ENCODE data around the gene PNPLA5. TPM values are rescaled to one million over a fixed set of nuclear protein-coding genes. Genes with fewer than 3 reads are reported as not detected.
A peak's percentile ranks its signal among the peaks of the same experiment; 100 is the strongest.

The PNPLA5 gene
- total RNA-seq, 2 donors from 2014 or later: 0.68 to 0.73 TPM

DNA sequence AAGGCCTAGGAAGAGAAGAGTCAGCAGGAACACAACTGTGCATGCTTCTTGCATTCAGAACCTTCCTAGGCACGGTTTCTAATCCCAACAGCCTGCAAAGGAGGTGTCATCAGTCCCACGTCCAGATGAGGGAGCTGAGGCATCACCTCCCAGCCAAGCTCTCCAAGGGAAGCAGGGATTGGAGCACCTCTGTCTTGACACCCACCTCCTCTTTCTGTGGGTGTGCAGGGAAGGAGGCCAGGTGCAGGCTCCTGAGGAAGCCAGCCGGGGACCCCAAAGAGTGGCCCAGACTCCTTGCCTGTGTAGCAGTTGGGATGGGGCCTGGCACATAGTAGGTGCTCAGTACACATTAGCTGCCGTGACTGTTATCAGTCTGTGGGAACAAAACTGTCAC lies 2.0 kb downstream of the PNPLA5 start:
- peaks cover 36% of the 10 kb centered on the region for H3K27me3 Mint-ChIP-seq (ENCODE audit: insufficient read depth)
- no peak overlapping the region for H3K27ac ChIP-seq (ENCODE audit: low read depth, low read length)
- DNase-seq: peak; percentile 67
- no peak overlapping the region for H3K27ac Mint-ChIP-seq
- no peaks in the 10 kb centered on the region for H3K4me1 ChIP-seq (ENCODE audit: control insufficient read depth, insufficient read depth, low read length)
- no peak overlapping the region for H3K4me3 ChIP-seq (ENCODE audit: low read length)
- no peak overlapping the region for H3K9ac ChIP-seq (ENCODE audit: extremely low read depth, low read length, poor library complexity, severe bottlenecking)
- no peak overlapping the region for H3K4me3 Mint-ChIP-seq
- no peaks in the 10 kb centered on the region for H3K4me1 Mint-ChIP-seq
- no peaks in the 10 kb centered on the region for H3K9me3 Mint-ChIP-seq
- TF ChIP-seq, protein P1, sequence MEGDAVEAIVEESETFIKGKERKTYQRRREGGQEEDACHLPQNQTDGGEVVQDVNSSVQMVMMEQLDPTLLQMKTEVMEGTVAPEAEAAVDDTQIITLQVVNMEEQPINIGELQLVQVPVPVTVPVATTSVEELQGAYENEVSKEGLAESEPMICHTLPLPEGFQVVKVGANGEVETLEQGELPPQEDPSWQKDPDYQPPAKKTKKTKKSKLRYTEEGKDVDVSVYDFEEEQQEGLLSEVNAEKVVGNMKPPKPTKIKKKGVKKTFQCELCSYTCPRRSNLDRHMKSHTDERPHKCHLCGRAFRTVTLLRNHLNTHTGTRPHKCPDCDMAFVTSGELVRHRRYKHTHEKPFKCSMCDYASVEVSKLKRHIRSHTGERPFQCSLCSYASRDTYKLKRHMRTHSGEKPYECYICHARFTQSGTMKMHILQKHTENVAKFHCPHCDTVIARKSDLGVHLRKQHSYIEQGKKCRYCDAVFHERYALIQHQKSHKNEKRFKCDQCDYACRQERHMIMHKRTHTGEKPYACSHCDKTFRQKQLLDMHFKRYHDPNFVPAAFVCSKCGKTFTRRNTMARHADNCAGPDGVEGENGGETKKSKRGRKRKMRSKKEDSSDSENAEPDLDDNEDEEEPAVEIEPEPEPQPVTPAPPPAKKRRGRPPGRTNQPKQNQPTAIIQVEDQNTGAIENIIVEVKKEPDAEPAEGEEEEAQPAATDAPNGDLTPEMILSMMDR (conservative IDR thresholded peaks at IDR 0.05): peak; percentile 52
- WGBS, 2 experiments (ENCODE audit: insufficient coverage in 1 of 2, insufficient read length in 1 of 2): 66 to 80% methylated on average over 4 of the region's 4 CpGs
- peaks cover 38% of the 10 kb centered on the region for H3K27me3 ChIP-seq (ENCODE audit: control insufficient read depth, insufficient read depth, low read length, poor library complexity, severe bottlenecking)
- H3K36me3 ChIP-seq (ENCODE audit: control insufficient read depth, insufficient read depth, low read length): no peaks in the 10 kb centered on the region
- no peaks in the 10 kb centered on the region for H3K36me3 Mint-ChIP-seq (ENCODE audit: low read depth)
- no peaks in the 10 kb centered on the region for H3K9me3 ChIP-seq (ENCODE audit: control insufficient read depth, low read length)

DNA sequence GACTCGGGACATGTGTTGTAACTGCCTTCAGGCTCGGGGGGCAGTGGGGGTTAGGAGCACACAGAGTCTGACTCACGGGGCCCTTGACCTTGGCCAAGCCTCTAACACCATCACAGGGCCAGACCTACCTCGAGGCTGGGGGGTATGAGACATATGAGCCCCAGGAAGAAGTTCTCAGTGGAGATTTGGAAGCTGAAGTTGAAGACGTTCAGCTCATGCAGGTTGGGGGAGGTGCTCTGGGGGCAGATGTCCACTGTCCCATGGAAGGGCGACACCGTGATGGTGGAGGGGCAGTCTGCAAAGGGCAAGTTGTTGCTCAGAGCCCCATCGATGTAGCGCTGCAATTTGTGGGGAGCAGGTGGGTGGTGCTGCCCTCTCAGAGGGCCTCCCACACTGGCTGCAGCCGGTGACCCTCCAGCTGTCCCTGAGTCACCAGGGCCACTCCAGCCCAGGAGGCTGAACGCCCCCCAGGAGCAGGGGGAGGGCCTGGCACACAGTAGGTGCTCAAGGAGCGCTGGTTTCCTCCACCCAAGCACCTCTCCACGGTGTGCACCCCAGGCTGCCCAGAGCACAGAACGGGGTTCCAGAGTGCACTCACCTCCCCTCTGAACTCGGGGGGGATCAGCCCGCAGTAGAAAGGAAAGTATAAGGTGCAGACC lies 2.5 kb downstream of the PNPLA5 start:
- Mint-ChIP-seq H3K27me3 (ENCODE audit: insufficient read depth) (peaks cover 36% of the 10 kb centered on the region), H3K9me3 (no peaks in the 10 kb centered on the region), H3K4me3 (no peak overlapping the region), H3K27ac (no peak overlapping the region), H3K4me1 (no peaks in the 10 kb centered on the region), H3K36me3 (ENCODE audit: low read depth) (no peaks in the 10 kb centered on the region)
- H3K36me3 ChIP-seq (ENCODE audit: control insufficient read depth, insufficient read depth, low read length): no peaks in the 10 kb centered on the region
- no peaks in the 10 kb centered on the region for H3K9me3 ChIP-seq (ENCODE audit: control insufficient read depth, low read length)
- no peaks in the 10 kb centered on the region for H3K4me1 ChIP-seq (ENCODE audit: control insufficient read depth, insufficient read depth, low read length)
- WGBS, 2 experiments (ENCODE audit: insufficient coverage in 1 of 2, insufficient read length in 1 of 2): 86 to 91% methylated on average over 6 to 16 of the region's 16 CpGs
- peak; percentile 16 for DNase-seq
- TF ChIP-seq, protein P1 (conservative IDR thresholded peaks at IDR 0.05): no peak
- H3K27me3 ChIP-seq (ENCODE audit: control insufficient read depth, insufficient read depth, low read length, poor library complexity, severe bottlenecking): peaks cover 38% of the 10 kb centered on the region
- no peak overlapping the region for H3K4me3 ChIP-seq (ENCODE audit: low read length)
- H3K9ac ChIP-seq (ENCODE audit: extremely low read depth, low read length, poor library complexity, severe bottlenecking): no peak overlapping the region
- no peak overlapping the region for H3K27ac ChIP-seq (ENCODE audit: low read depth, low read length)

DNA sequence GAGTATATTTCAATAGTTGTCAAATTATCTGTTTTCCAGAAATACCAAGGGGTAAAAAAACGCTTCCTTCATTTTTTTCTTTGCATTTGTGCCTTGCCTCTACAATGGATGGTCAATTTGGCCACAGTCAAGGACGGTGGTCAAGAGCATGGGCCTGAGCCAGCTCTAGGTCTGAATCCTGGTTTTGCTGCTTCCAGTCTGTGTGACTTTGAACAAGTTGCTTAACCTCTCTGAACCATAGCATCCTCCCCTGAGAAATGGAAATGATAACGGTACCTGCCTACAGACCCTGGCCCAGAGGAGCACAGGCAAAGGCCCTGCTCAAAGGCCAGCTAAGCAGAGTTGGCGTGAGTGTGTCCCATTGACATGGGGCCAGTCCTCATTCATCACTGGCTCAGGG lies 3.1 kb downstream of the PNPLA5 start:
- Mint-ChIP-seq H3K27ac (no peak overlapping the region), H3K4me3 (no peak overlapping the region), H3K9me3 (no peaks in the 10 kb centered on the region), H3K36me3 (ENCODE audit: low read depth) (no peaks in the 10 kb centered on the region), H3K27me3 (ENCODE audit: insufficient read depth) (peaks cover 33% of the 10 kb centered on the region), H3K4me1 (no peaks in the 10 kb centered on the region)
- H3K9me3 ChIP-seq (ENCODE audit: control insufficient read depth, low read length): no peaks in the 10 kb centered on the region
- peaks cover 38% of the 10 kb centered on the region for H3K27me3 ChIP-seq (ENCODE audit: control insufficient read depth, insufficient read depth, low read length, poor library complexity, severe bottlenecking)
- no peak overlapping the region for H3K9ac ChIP-seq (ENCODE audit: extremely low read depth, low read length, poor library complexity, severe bottlenecking)
- H3K4me3 ChIP-seq (ENCODE audit: low read length): no peak overlapping the region
- H3K4me1 ChIP-seq (ENCODE audit: control insufficient read depth, insufficient read depth, low read length): no peaks in the 10 kb centered on the region
- H3K27ac ChIP-seq (ENCODE audit: low read depth, low read length): no peak overlapping the region
- 71 to 93% methylated on average over 3 to 4 of the region's 4 CpGs for WGBS, 2 experiments (ENCODE audit: insufficient coverage in 1 of 2, insufficient read length in 1 of 2)
- H3K36me3 ChIP-seq (ENCODE audit: control insufficient read depth, insufficient read depth, low read length): no peaks in the 10 kb centered on the region
- TF ChIP-seq, protein P1 (conservative IDR thresholded peaks at IDR 0.05): no peak
- DNase-seq: no peak
